ENCODE data around the gene HDGF.

DNA sequence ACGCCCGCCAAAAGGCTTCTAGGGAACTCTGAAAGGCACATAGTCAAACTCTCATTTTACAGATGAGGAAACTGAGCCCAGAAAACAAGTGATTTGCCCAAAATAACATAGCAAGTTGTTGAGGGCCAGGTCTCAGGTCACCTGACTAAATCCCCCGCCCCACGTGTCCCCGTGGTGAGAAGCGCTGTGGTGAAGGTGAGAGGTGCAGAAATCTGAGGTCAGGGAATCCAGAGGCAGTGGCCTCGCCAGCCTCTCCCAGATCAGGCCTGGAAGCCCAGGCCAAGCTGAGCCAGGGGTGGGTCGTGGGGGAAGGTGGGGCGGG lies 5.1 kb downstream of the HDGF start:
- TF ChIP-seq, protein P1, sequence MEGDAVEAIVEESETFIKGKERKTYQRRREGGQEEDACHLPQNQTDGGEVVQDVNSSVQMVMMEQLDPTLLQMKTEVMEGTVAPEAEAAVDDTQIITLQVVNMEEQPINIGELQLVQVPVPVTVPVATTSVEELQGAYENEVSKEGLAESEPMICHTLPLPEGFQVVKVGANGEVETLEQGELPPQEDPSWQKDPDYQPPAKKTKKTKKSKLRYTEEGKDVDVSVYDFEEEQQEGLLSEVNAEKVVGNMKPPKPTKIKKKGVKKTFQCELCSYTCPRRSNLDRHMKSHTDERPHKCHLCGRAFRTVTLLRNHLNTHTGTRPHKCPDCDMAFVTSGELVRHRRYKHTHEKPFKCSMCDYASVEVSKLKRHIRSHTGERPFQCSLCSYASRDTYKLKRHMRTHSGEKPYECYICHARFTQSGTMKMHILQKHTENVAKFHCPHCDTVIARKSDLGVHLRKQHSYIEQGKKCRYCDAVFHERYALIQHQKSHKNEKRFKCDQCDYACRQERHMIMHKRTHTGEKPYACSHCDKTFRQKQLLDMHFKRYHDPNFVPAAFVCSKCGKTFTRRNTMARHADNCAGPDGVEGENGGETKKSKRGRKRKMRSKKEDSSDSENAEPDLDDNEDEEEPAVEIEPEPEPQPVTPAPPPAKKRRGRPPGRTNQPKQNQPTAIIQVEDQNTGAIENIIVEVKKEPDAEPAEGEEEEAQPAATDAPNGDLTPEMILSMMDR (IDR thresholded peaks at IDR 0.05; ENCODE audit: low read depth, low read length, missing input control) = no peak
- no peak for TF ChIP-seq EGR1 (IDR thresholded peaks at IDR 0.05; ENCODE audit: low read depth in 2 of 2)
- TF ChIP-seq, protein P2, sequence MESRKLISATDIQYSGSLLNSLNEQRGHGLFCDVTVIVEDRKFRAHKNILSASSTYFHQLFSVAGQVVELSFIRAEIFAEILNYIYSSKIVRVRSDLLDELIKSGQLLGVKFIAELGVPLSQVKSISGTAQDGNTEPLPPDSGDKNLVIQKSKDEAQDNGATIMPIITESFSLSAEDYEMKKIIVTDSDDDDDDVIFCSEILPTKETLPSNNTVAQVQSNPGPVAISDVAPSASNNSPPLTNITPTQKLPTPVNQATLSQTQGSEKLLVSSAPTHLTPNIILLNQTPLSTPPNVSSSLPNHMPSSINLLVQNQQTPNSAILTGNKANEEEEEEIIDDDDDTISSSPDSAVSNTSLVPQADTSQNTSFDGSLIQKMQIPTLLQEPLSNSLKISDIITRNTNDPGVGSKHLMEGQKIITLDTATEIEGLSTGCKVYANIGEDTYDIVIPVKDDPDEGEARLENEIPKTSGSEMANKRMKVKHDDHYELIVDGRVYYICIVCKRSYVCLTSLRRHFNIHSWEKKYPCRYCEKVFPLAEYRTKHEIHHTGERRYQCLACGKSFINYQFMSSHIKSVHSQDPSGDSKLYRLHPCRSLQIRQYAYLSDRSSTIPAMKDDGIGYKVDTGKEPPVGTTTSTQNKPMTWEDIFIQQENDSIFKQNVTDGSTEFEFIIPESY (IDR thresholded peaks at IDR 0.05) = no peak
- TF ChIP-seq, protein P3, sequence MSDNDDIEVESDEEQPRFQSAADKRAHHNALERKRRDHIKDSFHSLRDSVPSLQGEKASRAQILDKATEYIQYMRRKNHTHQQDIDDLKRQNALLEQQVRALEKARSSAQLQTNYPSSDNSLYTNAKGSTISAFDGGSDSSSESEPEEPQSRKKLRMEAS (IDR thresholded peaks at IDR 0.05) = no peak
- no peak for TF ChIP-seq GABPA (IDR thresholded peaks at IDR 0.05 in 1 of 2, conservative IDR thresholded peaks at IDR 0.05 in 1 of 2)
- TF ChIP-seq RAD21 (IDR thresholded peaks at IDR 0.05) = no peak
- TF ChIP-seq TAF1 (conservative IDR thresholded peaks at IDR 0.05) = no peak
- TF ChIP-seq SP1 (IDR thresholded peaks at IDR 0.05) = no peak
- TF ChIP-seq RXRA (IDR thresholded peaks at IDR 0.05) = no peak
- no peak for TF ChIP-seq HNF4A (conservative IDR thresholded peaks at IDR 0.05)
- no peak for TF ChIP-seq HNF4G (IDR thresholded peaks at IDR 0.05)
- TF ChIP-seq JUND (IDR thresholded peaks at IDR 0.05) = no peak
- TF ChIP-seq, protein P4, sequence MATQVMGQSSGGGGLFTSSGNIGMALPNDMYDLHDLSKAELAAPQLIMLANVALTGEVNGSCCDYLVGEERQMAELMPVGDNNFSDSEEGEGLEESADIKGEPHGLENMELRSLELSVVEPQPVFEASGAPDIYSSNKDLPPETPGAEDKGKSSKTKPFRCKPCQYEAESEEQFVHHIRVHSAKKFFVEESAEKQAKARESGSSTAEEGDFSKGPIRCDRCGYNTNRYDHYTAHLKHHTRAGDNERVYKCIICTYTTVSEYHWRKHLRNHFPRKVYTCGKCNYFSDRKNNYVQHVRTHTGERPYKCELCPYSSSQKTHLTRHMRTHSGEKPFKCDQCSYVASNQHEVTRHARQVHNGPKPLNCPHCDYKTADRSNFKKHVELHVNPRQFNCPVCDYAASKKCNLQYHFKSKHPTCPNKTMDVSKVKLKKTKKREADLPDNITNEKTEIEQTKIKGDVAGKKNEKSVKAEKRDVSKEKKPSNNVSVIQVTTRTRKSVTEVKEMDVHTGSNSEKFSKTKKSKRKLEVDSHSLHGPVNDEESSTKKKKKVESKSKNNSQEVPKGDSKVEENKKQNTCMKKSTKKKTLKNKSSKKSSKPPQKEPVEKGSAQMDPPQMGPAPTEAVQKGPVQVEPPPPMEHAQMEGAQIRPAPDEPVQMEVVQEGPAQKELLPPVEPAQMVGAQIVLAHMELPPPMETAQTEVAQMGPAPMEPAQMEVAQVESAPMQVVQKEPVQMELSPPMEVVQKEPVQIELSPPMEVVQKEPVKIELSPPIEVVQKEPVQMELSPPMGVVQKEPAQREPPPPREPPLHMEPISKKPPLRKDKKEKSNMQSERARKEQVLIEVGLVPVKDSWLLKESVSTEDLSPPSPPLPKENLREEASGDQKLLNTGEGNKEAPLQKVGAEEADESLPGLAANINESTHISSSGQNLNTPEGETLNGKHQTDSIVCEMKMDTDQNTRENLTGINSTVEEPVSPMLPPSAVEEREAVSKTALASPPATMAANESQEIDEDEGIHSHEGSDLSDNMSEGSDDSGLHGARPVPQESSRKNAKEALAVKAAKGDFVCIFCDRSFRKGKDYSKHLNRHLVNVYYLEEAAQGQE (IDR thresholded peaks at IDR 0.05) = no peak
- no peak for TF ChIP-seq YY1 (IDR thresholded peaks at IDR 0.05)
